ENCODE measurements around the gene MYH7B. TPM values are rescaled to one million over a fixed set of nuclear protein-coding genes. Genes with fewer than 3 reads are reported as not detected.

Gene MYH7B
- total RNA-seq, 3 donors from 2014 or later (not counting 1 experiment from before 2014, with no cell fraction given), result 0.18 to 1.0 (median 0.21) TPM

DNA sequence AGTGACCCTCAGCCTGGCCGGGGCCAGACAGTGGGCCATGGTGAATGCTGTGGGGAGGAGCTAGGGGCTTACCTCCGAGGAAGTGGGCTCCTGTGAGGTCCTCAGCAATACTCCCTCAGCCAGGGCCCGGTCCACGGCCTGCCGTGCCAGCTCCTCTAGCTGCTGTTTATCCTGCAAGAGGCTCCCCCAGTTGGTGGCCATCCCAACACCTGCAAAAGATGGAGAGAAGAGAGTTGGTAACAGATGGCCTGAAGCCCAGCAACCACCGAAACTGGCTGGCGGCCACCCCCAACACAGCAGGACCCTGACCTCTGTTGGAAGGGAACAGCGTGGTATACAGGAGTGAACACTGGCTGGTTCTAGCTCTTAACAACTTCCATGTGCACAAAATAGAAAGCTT is 4.0 kb upstream of the MYH7B start:
- H3K4me1 Mint-ChIP-seq, result peaks cover 21 to 23% of the 10 kb centered on the region in 2 donors
- intact Hi-C loops (cut with micrococcal nuclease), result no loop called here
- no peak overlapping the region for H3K4me3 ChIP-seq (ENCODE audit: low read length)
- peaks cover 2% of the 10 kb centered on the region for H3K36me3 ChIP-seq (ENCODE audit: control insufficient read depth, insufficient read depth, low read length)
- ATAC-seq (no peak), DNase-seq (no peak)
- no peaks in the 10 kb centered on the region for H3K9me3 Mint-ChIP-seq
- WGBS (ENCODE audit: insufficient coverage), result 92% methylated on average over 8 of the region's 8 CpGs
- H3K27me3 Mint-ChIP-seq (ENCODE audit: low read depth in 2 of 2), result no peaks in the 10 kb centered on the region
- no peak overlapping the region for H3K27ac ChIP-seq (ENCODE audit: low read length)
- H3K36me3 Mint-ChIP-seq, result no peaks in the 10 kb centered on the region
- peaks cover 12% of the 10 kb centered on the region for H3K4me1 ChIP-seq (ENCODE audit: control insufficient read depth, insufficient read depth, low read length)
- no peak overlapping the region for H3K27ac Mint-ChIP-seq
- TF ChIP-seq, protein P1, sequence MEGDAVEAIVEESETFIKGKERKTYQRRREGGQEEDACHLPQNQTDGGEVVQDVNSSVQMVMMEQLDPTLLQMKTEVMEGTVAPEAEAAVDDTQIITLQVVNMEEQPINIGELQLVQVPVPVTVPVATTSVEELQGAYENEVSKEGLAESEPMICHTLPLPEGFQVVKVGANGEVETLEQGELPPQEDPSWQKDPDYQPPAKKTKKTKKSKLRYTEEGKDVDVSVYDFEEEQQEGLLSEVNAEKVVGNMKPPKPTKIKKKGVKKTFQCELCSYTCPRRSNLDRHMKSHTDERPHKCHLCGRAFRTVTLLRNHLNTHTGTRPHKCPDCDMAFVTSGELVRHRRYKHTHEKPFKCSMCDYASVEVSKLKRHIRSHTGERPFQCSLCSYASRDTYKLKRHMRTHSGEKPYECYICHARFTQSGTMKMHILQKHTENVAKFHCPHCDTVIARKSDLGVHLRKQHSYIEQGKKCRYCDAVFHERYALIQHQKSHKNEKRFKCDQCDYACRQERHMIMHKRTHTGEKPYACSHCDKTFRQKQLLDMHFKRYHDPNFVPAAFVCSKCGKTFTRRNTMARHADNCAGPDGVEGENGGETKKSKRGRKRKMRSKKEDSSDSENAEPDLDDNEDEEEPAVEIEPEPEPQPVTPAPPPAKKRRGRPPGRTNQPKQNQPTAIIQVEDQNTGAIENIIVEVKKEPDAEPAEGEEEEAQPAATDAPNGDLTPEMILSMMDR (IDR thresholded peaks at IDR 0.05), result no peak
- H3K27me3 ChIP-seq (ENCODE audit: control insufficient read depth, insufficient read depth, low read length), result no peaks in the 10 kb centered on the region
- H3K4me3 Mint-ChIP-seq, result no peak overlapping the region
- H3K9me3 ChIP-seq (ENCODE audit: control insufficient read depth, insufficient read depth, low read length), result no peaks in the 10 kb centered on the region

DNA sequence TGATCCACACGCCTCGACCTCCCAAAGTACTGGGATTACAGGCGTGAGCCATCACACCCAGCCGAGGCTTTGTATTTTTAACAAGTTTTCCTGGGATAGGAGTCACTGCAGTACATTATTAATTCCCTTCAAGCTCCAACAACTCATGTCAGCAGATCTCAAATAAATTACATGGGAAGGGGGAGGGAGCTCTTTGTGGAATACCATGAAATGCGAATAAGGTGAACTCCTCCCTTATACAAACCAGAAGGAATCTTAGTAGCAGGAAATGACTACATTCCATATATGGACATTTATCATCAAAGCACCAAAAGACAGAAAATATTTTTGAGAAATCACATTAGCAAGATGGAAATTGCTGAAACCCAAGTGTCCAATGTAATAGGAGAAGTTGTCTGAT is 3.0 kb upstream of the MYH7B start:
- H3K27ac ChIP-seq (ENCODE audit: low read length), result no peak overlapping the region
- TF ChIP-seq, protein P1 (IDR thresholded peaks at IDR 0.05), result no peak
- H3K36me3 Mint-ChIP-seq, result no peaks in the 10 kb centered on the region
- no peak for ATAC-seq
- H3K4me3 ChIP-seq (ENCODE audit: low read length), result no peak overlapping the region
- H3K36me3 ChIP-seq (ENCODE audit: control insufficient read depth, insufficient read depth, low read length), result peaks cover 2% of the 10 kb centered on the region
- H3K4me1 Mint-ChIP-seq, result peaks cover 21 to 23% of the 10 kb centered on the region in 2 donors
- DNase-seq, result no peak
- WGBS (ENCODE audit: insufficient coverage), result 97% methylated on average over 4 of the region's 5 CpGs
- no peaks in the 10 kb centered on the region for H3K9me3 ChIP-seq (ENCODE audit: control insufficient read depth, insufficient read depth, low read length)
- intact Hi-C loops (cut with micrococcal nuclease), result no loop called here
- no peaks in the 10 kb centered on the region for H3K27me3 ChIP-seq (ENCODE audit: control insufficient read depth, insufficient read depth, low read length)
- no peak overlapping the region for H3K4me3 Mint-ChIP-seq
- H3K27me3 Mint-ChIP-seq (ENCODE audit: low read depth in 2 of 2), result no peaks in the 10 kb centered on the region
- no peaks in the 10 kb centered on the region for H3K9me3 Mint-ChIP-seq
- H3K4me1 ChIP-seq (ENCODE audit: control insufficient read depth, insufficient read depth, low read length), result peaks cover 12% of the 10 kb centered on the region
- H3K27ac Mint-ChIP-seq, result no peak overlapping the region

DNA sequence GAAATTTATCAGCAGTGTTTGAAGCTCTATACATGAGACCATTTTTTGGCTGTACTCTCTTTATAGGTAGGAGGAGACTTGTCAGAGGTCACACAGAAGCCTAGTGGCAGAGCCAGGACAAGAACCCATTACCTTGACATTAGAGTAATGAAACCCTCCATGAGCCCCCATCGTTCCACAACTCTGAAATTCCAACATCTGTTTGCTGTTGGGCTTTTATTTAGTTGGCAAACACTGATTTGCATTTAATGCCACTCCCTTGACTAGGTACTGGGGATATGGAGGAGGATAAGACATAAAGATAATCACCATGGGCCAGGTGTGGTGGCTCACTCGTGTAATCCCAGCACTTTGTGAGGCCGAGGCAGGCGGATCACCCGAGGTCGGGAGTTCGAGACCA is 1.7 kb upstream of the MYH7B start:
- no peaks in the 10 kb centered on the region for H3K9me3 ChIP-seq (ENCODE audit: control insufficient read depth, insufficient read depth, low read length)
- peaks cover 12% of the 10 kb centered on the region for H3K4me1 ChIP-seq (ENCODE audit: control insufficient read depth, insufficient read depth, low read length)
- WGBS (ENCODE audit: insufficient coverage), result 99% methylated on average over 6 of the region's 7 CpGs
- TF ChIP-seq, protein P1 (IDR thresholded peaks at IDR 0.05), result no peak
- Mint-ChIP-seq H3K36me3 (no peaks in the 10 kb centered on the region), H3K4me1 (peaks cover 21 to 23% of the 10 kb centered on the region in 2 donors), H3K27ac (no peak overlapping the region), H3K9me3 (no peaks in the 10 kb centered on the region), H3K4me3 (peak overlapping the region; percentile 100), H3K27me3 (ENCODE audit: low read depth in 2 of 2) (no peaks in the 10 kb centered on the region)
- no peak overlapping the region for H3K27ac ChIP-seq (ENCODE audit: low read length)
- no peaks in the 10 kb centered on the region for H3K27me3 ChIP-seq (ENCODE audit: control insufficient read depth, insufficient read depth, low read length)
- intact Hi-C loops (cut with micrococcal nuclease), result no loop called here
- DNase-seq (no peak), ATAC-seq (no peak)
- H3K36me3 ChIP-seq (ENCODE audit: control insufficient read depth, insufficient read depth, low read length), result peaks cover 2% of the 10 kb centered on the region
- no peak overlapping the region for H3K4me3 ChIP-seq (ENCODE audit: low read length)

DNA sequence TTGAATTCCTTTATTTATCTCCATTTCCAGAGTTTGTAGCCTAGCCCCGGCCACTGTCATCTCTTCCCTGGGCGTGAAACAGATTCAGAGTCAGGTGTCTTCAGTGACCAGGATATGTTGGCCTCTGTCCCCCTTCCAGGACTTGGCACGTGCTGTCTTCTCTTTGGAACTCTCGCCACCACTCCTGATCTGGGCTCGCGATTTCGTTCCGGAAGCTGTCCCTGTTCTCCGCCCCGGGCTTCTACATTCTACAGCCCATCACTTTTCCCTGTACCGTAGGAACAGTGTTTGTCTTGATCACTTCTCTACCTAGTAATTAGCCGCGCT is 801 bp upstream of the MYH7B start:
- peak overlapping the region; percentile 65 for H3K27ac ChIP-seq (ENCODE audit: low read length)
- 23% methylated on average over 13 of the region's 13 CpGs for WGBS (ENCODE audit: insufficient coverage)
- ATAC-seq (peak in 1 of 3 donors; percentile 2), DNase-seq (no peak)
- Mint-ChIP-seq H3K9me3 (no peaks in the 10 kb centered on the region), H3K36me3 (no peaks in the 10 kb centered on the region), H3K27me3 (ENCODE audit: low read depth in 2 of 2) (no peaks in the 10 kb centered on the region), H3K4me1 (peaks cover 21 to 23% of the 10 kb centered on the region in 2 donors), H3K27ac (peak overlapping the region; percentile 94 to 98), H3K4me3 (peak overlapping the region; percentile 100)
- H3K36me3 ChIP-seq (ENCODE audit: control insufficient read depth, insufficient read depth, low read length), result no peaks in the 10 kb centered on the region
- TF ChIP-seq, protein P1 (IDR thresholded peaks at IDR 0.05), result no peak
- intact Hi-C loops (cut with micrococcal nuclease), result loop anchor here (1.0 kb wide), 2 partner anchors 79 to 83 kb away; partner anchors contain the start of genes ACSS2 and GGT7
- no peaks in the 10 kb centered on the region for H3K9me3 ChIP-seq (ENCODE audit: control insufficient read depth, insufficient read depth, low read length)
- H3K4me1 ChIP-seq (ENCODE audit: control insufficient read depth, insufficient read depth, low read length), result peaks cover 12% of the 10 kb centered on the region
- H3K27me3 ChIP-seq (ENCODE audit: control insufficient read depth, insufficient read depth, low read length), result no peaks in the 10 kb centered on the region
- peak overlapping the region; percentile 68 for H3K4me3 ChIP-seq (ENCODE audit: low read length)

Data from natural killer cell (primary cell).